H9 (cell line): Measurements from ENCODE around the gene C10orf95. TPM values are rescaled to one million over a fixed set of nuclear protein-coding genes. Genes with fewer than 3 reads are reported as not detected.

ENCODE experiments used
- DNase-seq: peaks from one replicate; pipeline ENCODE4 v3.0.0-alpha.2; 2017
- H2AFZ ChIP-seq: one replicate; pipeline ENCODE4 v1.6.1; 2013; ENCODE audit warnings: mild to moderate bottlenecking, low read length, control low read depth, moderate library complexity
- H2AK5ac ChIP-seq: 2 replicates; pipeline ENCODE4 v1.6.1; 2013; ENCODE audit warnings: low read length, control low read depth, mixed read lengths; ENCODE audit not compliant: insufficient read length
- H2BK120ac ChIP-seq: one replicate; pipeline ENCODE4 v1.6.1; 2013; ENCODE audit warnings: low read depth, mild to moderate bottlenecking, low read length, control low read depth, inconsistent platforms; ENCODE audit not compliant: poor library complexity, severe bottlenecking
- H2BK12ac ChIP-seq: 2 replicates; pipeline ENCODE4 v1.6.1; 2013; ENCODE audit warnings: low read length, control low read depth, mixed read lengths, low read depth; ENCODE audit not compliant: insufficient read length
- H2BK15ac ChIP-seq: 2 replicates; pipeline ENCODE4 v1.6.1; 2013; ENCODE audit warnings: low read depth, low read length, control low read depth
- H2BK20ac ChIP-seq: one replicate; pipeline ENCODE4 v1.6.1; 2013; ENCODE audit warnings: low read depth, mild to moderate bottlenecking, low read length, control low read depth, inconsistent platforms; ENCODE audit not compliant: poor library complexity, severe bottlenecking
- H2BK5ac ChIP-seq: 2 replicates; pipeline ENCODE4 v1.6.1; 2013; ENCODE audit warnings: low read length, control low read depth, mixed read lengths; ENCODE audit not compliant: insufficient read length
- H3K14ac ChIP-seq: 2 replicates; pipeline ENCODE4 v1.6.1; 2013; ENCODE audit warnings: low read length, control low read depth; ENCODE audit not compliant: insufficient read depth
- H3K18ac ChIP-seq: 2 replicates; pipeline ENCODE4 v1.6.1; 2013; ENCODE audit warnings: low read depth, mild to moderate bottlenecking, mixed read lengths, low read length, control low read depth; ENCODE audit not compliant: insufficient read length
- H3K23ac ChIP-seq: 2 replicates; pipeline ENCODE4 v1.6.1; 2013; ENCODE audit warnings: low read length, control low read depth, mixed read lengths, low read depth; ENCODE audit not compliant: insufficient read length
- H3K23me2 ChIP-seq: 2 replicates; pipeline ENCODE4 v1.6.1; 2013; ENCODE audit warnings: low read depth, mild to moderate bottlenecking, mixed read lengths, low read length, control low read depth; ENCODE audit not compliant: insufficient read length, poor library complexity, severe bottlenecking
- H3K27ac ChIP-seq: 2 replicates; pipeline ENCODE4 v1.5.1; 2013; ENCODE audit warnings: low read length, control low read depth, mixed read lengths, low read depth; ENCODE audit not compliant: insufficient read length
- H3K27me3 ChIP-seq: 2 replicates; pipeline ENCODE4 v1.6.1; 2013; ENCODE audit warnings: low read length, control low read depth, inconsistent platforms; ENCODE audit not compliant: insufficient read depth
- H3K4ac ChIP-seq: 2 replicates; pipeline ENCODE4 v1.6.1; 2013; ENCODE audit warnings: low read depth, mild to moderate bottlenecking, control low read depth, inconsistent platforms, low read length, moderate library complexity
- H3K4me1 ChIP-seq: 2 replicates; pipeline ENCODE4 v1.6.1; 2013; ENCODE audit warnings: low read length, control low read depth, inconsistent platforms; ENCODE audit not compliant: insufficient read depth
- H3K4me2 ChIP-seq: 2 replicates; pipeline ENCODE4 v1.6.1; 2013; ENCODE audit warnings: low read length, control low read depth, mixed read lengths; ENCODE audit not compliant: insufficient read length, insufficient read depth
- H3K56ac ChIP-seq: 2 replicates; pipeline ENCODE4 v1.6.1; 2013; ENCODE audit warnings: low read depth, mild to moderate bottlenecking, mixed read lengths, low read length, control low read depth; ENCODE audit not compliant: insufficient read length
- H3K79me1 ChIP-seq: 2 replicates; pipeline ENCODE4 v1.6.1; 2013; ENCODE audit warnings: low read depth, mild to moderate bottlenecking, moderate library complexity, low read length, control low read depth, inconsistent platforms; ENCODE audit not compliant: insufficient read depth, poor library complexity, severe bottlenecking
- H3K79me2 ChIP-seq: 2 replicates; pipeline ENCODE4 v1.6.1; 2013; ENCODE audit warnings: low read length, control low read depth, inconsistent platforms; ENCODE audit not compliant: insufficient read depth
- H3K9ac ChIP-seq: 2 replicates; pipeline ENCODE4 v1.6.1; 2013; ENCODE audit warnings: low read length, control low read depth, mixed read lengths; ENCODE audit not compliant: insufficient read length; ENCODE audit errors: extremely low read depth
- H3K9me3 ChIP-seq: one replicate; pipeline ENCODE4 v1.6.1; 2013; ENCODE audit warnings: low read depth, low read length, inconsistent platforms; ENCODE audit not compliant: control insufficient read depth
- H3T11ph ChIP-seq: one replicate; pipeline ENCODE4 v1.6.1; 2013; ENCODE audit warnings: mild to moderate bottlenecking, low read length, control low read depth, inconsistent platforms
- H4K20me1 ChIP-seq: one replicate; pipeline ENCODE4 v1.6.1; 2013; ENCODE audit not compliant: control insufficient read depth, insufficient read length, insufficient read depth
- H4K5ac ChIP-seq: 2 replicates; pipeline ENCODE4 v1.6.1; 2013; ENCODE audit warnings: low read depth, mild to moderate bottlenecking, mixed read lengths, low read length, control low read depth; ENCODE audit not compliant: insufficient read length
- H4K8ac ChIP-seq: replicated peaks from 2 replicates; pipeline ENCODE4 v1.6.1; 2013; ENCODE audit warnings: low read length, control low read depth, mixed read lengths, low read depth; ENCODE audit not compliant: insufficient read length
- H4K91ac ChIP-seq: 2 replicates; pipeline ENCODE4 v1.6.1; 2013; ENCODE audit warnings: low read depth, mild to moderate bottlenecking, moderate library complexity, mixed read lengths, low read length, control low read depth; ENCODE audit not compliant: insufficient read length
- H3K27ac Mint-ChIP-seq, 3 experiments: 2 replicates in 2 of 3; 3 replicates in 1 of 3; pipeline ENCODE4 v1.8.0; 2020 to 2021; ENCODE audit warnings: mixed read lengths in 3 of 3, mild to moderate bottlenecking in 1 of 3, moderate library complexity in 1 of 3
- H3K27me3 Mint-ChIP-seq: 2 replicates; pipeline ENCODE4 v1.8.0; 2021; ENCODE audit warnings: low read depth, mild to moderate bottlenecking, moderate library complexity, mixed read lengths
- H3K36me3 Mint-ChIP-seq, 3 experiments: 2 replicates in 2 of 3; 3 replicates in 1 of 3; pipeline ENCODE4 v1.8.0; 2020 to 2021; ENCODE audit warnings: low read depth in 3 of 3, mixed read lengths in 3 of 3; ENCODE audit not compliant: insufficient read depth in 1 of 3
- H3K4me1 Mint-ChIP-seq, 2 experiments: 2 replicates each; pipeline ENCODE4 v1.8.0; 2020; ENCODE audit warnings: mixed read lengths in 2 of 2
- H3K4me3 Mint-ChIP-seq, 2 experiments: 2 replicates in 1 of 2; 3 replicates in 1 of 2; pipeline ENCODE4 v1.8.0; 2020 to 2021; ENCODE audit warnings: mild to moderate bottlenecking in 2 of 2, mixed read lengths in 2 of 2, moderate library complexity in 1 of 2
- H3K9me3 Mint-ChIP-seq, 2 experiments: 2 replicates in 1 of 2; 3 replicates in 1 of 2; pipeline ENCODE4 v1.8.0; 2020; ENCODE audit warnings: mild to moderate bottlenecking in 2 of 2, mixed read lengths in 2 of 2, moderate library complexity in 1 of 2
- CTCF ChIP-seq: fragments of 200-600 bp; sonication (generic); conservative IDR thresholded peaks from 3 replicates; pipeline ENCODE4 v1.8.0; 2021; ENCODE audit warnings: antibody characterized with exemption, mild to moderate bottlenecking
- WGBS: extraction: QIAGEN DNeasy Blood & Tissue Kit; methylation state at CpG from one replicate; pipeline ENCODE4 v1.1.7; 2013; ENCODE audit warnings: missing lambda C conversion rate, low lambda C conversion rate, mixed read lengths; ENCODE audit not compliant: insufficient read length; ENCODE audit errors: extremely low coverage; 5-methylcytosine and 5-hydroxymethylcytosine counted together
- total RNA-seq: library from RNA; stranded (reverse); gene quantifications from 2 replicates; pipeline ENCODE4 v1.2.1, GENCODE V29; 2021

Gene C10orf95
- total RNA-seq, 1 experiment from 2014 or later, result not detected

DNA sequence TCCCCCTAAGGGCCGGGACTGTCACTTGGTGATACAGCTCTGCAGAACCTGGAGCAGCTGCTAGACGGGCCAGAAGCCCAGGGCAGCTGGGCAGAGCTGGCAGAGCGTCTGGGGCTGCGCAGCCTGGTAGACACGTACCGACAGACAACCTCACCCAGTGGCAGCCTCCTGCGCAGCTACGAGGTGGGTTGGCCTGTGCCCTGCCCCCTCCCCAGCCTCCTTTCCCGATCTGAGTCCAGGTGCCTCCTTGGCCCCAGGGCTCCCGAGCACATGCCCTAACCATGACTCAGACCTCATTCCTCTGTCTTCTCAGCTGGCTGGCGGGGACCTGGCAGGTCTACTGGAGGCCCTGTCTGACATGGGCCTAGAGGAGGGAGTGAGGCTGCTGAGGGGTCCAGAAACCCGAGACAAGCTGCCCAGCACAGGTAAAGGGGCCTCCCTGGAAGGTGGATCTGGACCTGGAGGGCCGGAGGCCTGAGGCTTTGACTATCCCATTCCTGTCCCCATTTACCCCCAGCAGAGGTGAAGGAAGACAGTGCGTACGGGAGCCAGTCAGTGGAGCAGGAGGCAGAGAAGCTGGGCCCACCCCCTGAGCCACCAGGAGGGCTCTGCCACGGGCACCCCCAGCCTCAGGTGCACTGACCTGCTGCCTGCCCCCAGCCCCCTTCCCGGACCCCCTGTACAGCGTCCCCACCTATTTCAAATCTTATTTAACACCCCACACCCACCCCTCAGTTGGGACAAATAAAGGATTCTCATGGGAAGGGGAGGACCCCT, 49.4 kb downstream of the C10orf95 start:
- Histone ChIP-seq H4K8ac (no peak overlapping the region), H3K4me1 (no peaks in the 10 kb centered on the region), H3K56ac (no peak overlapping the region), H3K79me2 (no peaks in the 10 kb centered on the region), H2AK5ac (no peak overlapping the region), H2BK120ac (no peak overlapping the region), H3K27me3 (no peaks in the 10 kb centered on the region; the same call in 1 of the 2 replicates), H3K23ac (no peak overlapping the region), H2BK20ac (no peak overlapping the region), H3K23me2 (no peaks in the 10 kb centered on the region), H3K27ac (no peak overlapping the region), H2BK12ac (no peak overlapping the region), H2AFZ (no peak overlapping the region), H3T11ph (no peak overlapping the region), H3K9me3 (no peaks in the 10 kb centered on the region), H3K4ac (no peak overlapping the region), H4K5ac (no peak overlapping the region), H3K18ac (no peak overlapping the region), H4K20me1 (no peaks in the 10 kb centered on the region), H2BK5ac (no peak overlapping the region), H3K79me1 (no peaks in the 10 kb centered on the region), H3K14ac (no peak overlapping the region), H3K4me2 (no peak overlapping the region), H4K91ac (no peak overlapping the region), H2BK15ac (no peak overlapping the region), H3K9ac (no peak overlapping the region)
- no peak for TF ChIP-seq CTCF
- no CpG with 5 or more reads among the region's 18 CpGs for WGBS
- Mint-ChIP-seq H3K4me1 (peaks cover 3 to 12% of the 10 kb centered on the region in 2 experiments), H3K4me3 (no peak overlapping the region; a peak in 1 of 5 replicates), H3K9me3 (no peaks in the 10 kb centered on the region), H3K27ac (no peak overlapping the region), H3K36me3 (peaks cover 1 to 27% (median 19%) of the 10 kb centered on the region in 3 experiments; a peak in 5 of 7 replicates), H3K27me3 (peaks cover 46% of the 10 kb centered on the region)
- peak; percentile 68 for DNase-seq
